HepG2 (cell line): ENCODE measurements around the gene RDH13. TPM values are rescaled to one million over a fixed set of nuclear protein-coding genes. Genes with fewer than 3 reads are reported as not detected.

Experiments
- FOXA1 ChIP-seq, 2 experiments: fragments of 450-650 bp in 1 of 2; sonication (generic) in 1 of 2; formaldehyde crosslinking in 1 of 2; IDR thresholded peaks; 2 replicates each; pipeline versions ENCODE4 v1.4.0 to v1.6.1; 2016 to 2020; ENCODE audit warnings: missing genetic modification reagents in 1 of 2
- HNRNPUL1 ChIP-seq: fragments of 200-400 bp; formaldehyde crosslinking; IDR thresholded peaks from 2 replicates; pipeline ENCODE4 v1.6.1; 2017; ENCODE audit warnings: low read depth, mild to moderate bottlenecking, low read length, moderate library complexity
- KDM5A ChIP-seq: fragments of 200-600 bp; sonication (generic); IDR thresholded peaks from 2 replicates; pipeline ENCODE4 v1.7.0; 2018; ENCODE audit warnings: antibody characterized with exemption, mild to moderate bottlenecking, low read length, borderline replicate concordance
- KLF9 ChIP-seq: IDR thresholded peaks from 2 replicates; pipeline ENCODE4 v1.6.1; 2016; ENCODE audit warnings: low read depth
- SMYD3 ChIP-seq: sonication (generic); formaldehyde crosslinking; IDR thresholded peaks from 2 replicates; pipeline ENCODE4 v1.8.1; 2023; ENCODE audit warnings: mild to moderate bottlenecking, missing genetic modification reagents
- SNAPC2 ChIP-seq: sonication (generic); formaldehyde crosslinking; IDR thresholded peaks from 2 replicates; pipeline ENCODE4 v1.8.1; 2022; ENCODE audit warnings: mild to moderate bottlenecking, missing genetic modification reagents
- ZNF225 ChIP-seq: sonication (generic); formaldehyde crosslinking; IDR thresholded peaks from 2 replicates; pipeline ENCODE4 v1.4.0; 2020; ENCODE audit warnings: mild to moderate bottlenecking, missing genetic modification reagents
- ZNF446 ChIP-seq: sonication (generic); formaldehyde crosslinking; IDR thresholded peaks from 2 replicates; pipeline ENCODE4 v1.5.0; 2020; ENCODE audit warnings: mild to moderate bottlenecking, missing genetic modification reagents
- ZNF703 ChIP-seq: sonication (generic); formaldehyde crosslinking; IDR thresholded peaks from 2 replicates; pipeline ENCODE4 v1.5.1; 2020; ENCODE audit warnings: missing genetic modification reagents, mild to moderate bottlenecking, moderate library complexity, borderline replicate concordance
- ZNF713 ChIP-seq: sonication (generic); formaldehyde crosslinking; IDR thresholded peaks from 2 replicates; pipeline ENCODE4 v1.4.0; 2020; ENCODE audit warnings: mild to moderate bottlenecking, missing genetic modification reagents
- ZNF749 ChIP-seq: sonication (generic); formaldehyde crosslinking; IDR thresholded peaks from 2 replicates; pipeline ENCODE4 v1.8.0; 2022; ENCODE audit warnings: mild to moderate bottlenecking, missing genetic modification reagents, moderate library complexity, borderline replicate concordance
- ZNF768 ChIP-seq: sonication (generic); formaldehyde crosslinking; IDR thresholded peaks from 2 replicates; pipeline ENCODE4 v1.4.0; 2020; ENCODE audit warnings: missing genetic modification reagents
- polyA plus RNA-seq, 8 experiments: library from polyadenylated mRNA; depleted of rRNA in 3 of 8; stranded (reverse) in 7 of 8; unstranded in 1 of 8; fragments of >200 nt; fragmentation: Illumina TruSeq in 4 of 8; extraction: Trizol in 4 of 8; gene quantifications; 2 replicates each; pipeline versions ENCODE4 v1.2.1 to v1.2.3, GENCODE V29; 2011 to 2016; ENCODE audit warnings: low read depth in 4 of 8, missing spikeins in 1 of 8, mixed read lengths in 1 of 8; ENCODE audit not compliant: insufficient read depth in 1 of 8
- total RNA-seq, 5 experiments: library from RNA; depleted of rRNA; stranded (reverse); fragments of >200 nt; fragmentation: Illumina TruSeq; extraction: Trizol; gene quantifications; 2 replicates each; pipeline ENCODE4 v1.2.3, GENCODE V29; 2016; ENCODE audit warnings: low read depth in 1 of 5
- TF ChIP-seq, protein P1 (sequence below): sonication (generic); formaldehyde crosslinking; IDR thresholded peaks from 2 replicates; pipeline ENCODE4 v1.4.0; 2020; ENCODE audit warnings: mild to moderate bottlenecking, missing genetic modification reagents
- TF ChIP-seq, protein P2 (sequence below): IDR thresholded peaks from 2 replicates; pipeline ENCODE4 v1.6.1; 2016; ENCODE audit warnings: mild to moderate bottlenecking, missing biosample characterization, missing genetic modification reagents
- TF ChIP-seq, protein P3 (sequence below): IDR thresholded peaks from 2 replicates; pipeline ENCODE4 v1.6.1; 2016; ENCODE audit warnings: missing genetic modification reagents, missing compliant biosample characterization
- TF ChIP-seq, protein P4 (sequence below): sonication (generic); formaldehyde crosslinking; conservative IDR thresholded peaks from 2 replicates; pipeline ENCODE4 v1.8.0; 2022; ENCODE audit warnings: missing genetic modification reagents

RDH13 gene
- total and polyA plus RNA-seq, 2 of the 13 experiments (the other 11 are each of a cell fraction or from before 2014, with no cell fraction given) = 13.4 to 21.5 TPM

DNA sequence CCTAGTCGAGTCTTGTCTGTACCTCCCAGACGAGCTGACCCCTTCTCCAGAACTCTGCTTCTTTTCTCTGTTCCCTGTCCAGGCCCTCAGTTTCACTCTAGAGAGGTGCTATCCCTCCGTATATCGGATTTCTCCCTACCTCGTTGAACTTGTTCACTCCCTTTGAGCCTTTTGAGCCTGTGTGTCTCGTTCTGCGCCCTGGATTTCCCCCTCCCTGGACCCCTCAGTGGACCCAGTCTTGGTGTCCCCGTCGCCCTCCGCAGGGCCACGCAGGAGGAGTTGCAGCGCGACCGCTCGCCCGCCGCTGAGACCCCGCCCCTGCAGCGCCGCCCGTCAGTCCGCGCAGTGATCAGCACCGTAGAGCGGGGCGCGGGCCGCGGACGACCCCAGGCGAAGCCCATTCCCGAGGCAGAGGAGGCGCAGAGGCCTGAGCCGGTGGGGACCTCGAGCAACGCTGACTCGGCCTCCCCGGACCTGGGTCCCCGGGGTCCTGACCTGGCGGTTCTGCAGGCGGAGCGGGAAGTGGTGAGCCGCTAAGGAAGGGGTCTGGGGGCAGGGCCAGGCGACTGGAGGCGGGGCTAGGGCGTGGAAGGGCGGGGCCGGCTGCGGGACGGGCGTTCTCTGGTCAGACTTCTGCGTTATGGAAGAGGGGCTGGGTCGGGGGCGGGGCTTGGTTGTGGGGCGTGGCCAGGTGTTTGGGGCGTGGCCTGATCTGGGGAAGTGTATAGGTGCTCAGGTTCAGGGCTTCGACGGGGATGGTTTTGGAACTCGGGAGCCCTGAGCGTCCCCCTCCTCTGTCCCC, 18.2 kb upstream of the RDH13 start (continued):
- TF ChIP-seq ZNF446 (no peak), SMYD3 (CRISPR knock-in tag) (no peak), FOXA1 (IDR thresholded peaks at IDR 0.05) (no peak), FOXA1 (CRISPR knock-in tag; IDR thresholded peaks at IDR 0.05) (no peak), HNRNPUL1 (no peak), ZNF713 (CRISPR knock-in tag) (no peak), SNAPC2 (no peak), ZNF225 (CRISPR knock-in tag) (no peak), KDM5A (no peak), ZNF768 (no peak), KLF9 (CRISPR knock-in tag) (no peak), ZNF749 (no peak), ZNF703 (no peak)
- TF ChIP-seq, protein P1, sequence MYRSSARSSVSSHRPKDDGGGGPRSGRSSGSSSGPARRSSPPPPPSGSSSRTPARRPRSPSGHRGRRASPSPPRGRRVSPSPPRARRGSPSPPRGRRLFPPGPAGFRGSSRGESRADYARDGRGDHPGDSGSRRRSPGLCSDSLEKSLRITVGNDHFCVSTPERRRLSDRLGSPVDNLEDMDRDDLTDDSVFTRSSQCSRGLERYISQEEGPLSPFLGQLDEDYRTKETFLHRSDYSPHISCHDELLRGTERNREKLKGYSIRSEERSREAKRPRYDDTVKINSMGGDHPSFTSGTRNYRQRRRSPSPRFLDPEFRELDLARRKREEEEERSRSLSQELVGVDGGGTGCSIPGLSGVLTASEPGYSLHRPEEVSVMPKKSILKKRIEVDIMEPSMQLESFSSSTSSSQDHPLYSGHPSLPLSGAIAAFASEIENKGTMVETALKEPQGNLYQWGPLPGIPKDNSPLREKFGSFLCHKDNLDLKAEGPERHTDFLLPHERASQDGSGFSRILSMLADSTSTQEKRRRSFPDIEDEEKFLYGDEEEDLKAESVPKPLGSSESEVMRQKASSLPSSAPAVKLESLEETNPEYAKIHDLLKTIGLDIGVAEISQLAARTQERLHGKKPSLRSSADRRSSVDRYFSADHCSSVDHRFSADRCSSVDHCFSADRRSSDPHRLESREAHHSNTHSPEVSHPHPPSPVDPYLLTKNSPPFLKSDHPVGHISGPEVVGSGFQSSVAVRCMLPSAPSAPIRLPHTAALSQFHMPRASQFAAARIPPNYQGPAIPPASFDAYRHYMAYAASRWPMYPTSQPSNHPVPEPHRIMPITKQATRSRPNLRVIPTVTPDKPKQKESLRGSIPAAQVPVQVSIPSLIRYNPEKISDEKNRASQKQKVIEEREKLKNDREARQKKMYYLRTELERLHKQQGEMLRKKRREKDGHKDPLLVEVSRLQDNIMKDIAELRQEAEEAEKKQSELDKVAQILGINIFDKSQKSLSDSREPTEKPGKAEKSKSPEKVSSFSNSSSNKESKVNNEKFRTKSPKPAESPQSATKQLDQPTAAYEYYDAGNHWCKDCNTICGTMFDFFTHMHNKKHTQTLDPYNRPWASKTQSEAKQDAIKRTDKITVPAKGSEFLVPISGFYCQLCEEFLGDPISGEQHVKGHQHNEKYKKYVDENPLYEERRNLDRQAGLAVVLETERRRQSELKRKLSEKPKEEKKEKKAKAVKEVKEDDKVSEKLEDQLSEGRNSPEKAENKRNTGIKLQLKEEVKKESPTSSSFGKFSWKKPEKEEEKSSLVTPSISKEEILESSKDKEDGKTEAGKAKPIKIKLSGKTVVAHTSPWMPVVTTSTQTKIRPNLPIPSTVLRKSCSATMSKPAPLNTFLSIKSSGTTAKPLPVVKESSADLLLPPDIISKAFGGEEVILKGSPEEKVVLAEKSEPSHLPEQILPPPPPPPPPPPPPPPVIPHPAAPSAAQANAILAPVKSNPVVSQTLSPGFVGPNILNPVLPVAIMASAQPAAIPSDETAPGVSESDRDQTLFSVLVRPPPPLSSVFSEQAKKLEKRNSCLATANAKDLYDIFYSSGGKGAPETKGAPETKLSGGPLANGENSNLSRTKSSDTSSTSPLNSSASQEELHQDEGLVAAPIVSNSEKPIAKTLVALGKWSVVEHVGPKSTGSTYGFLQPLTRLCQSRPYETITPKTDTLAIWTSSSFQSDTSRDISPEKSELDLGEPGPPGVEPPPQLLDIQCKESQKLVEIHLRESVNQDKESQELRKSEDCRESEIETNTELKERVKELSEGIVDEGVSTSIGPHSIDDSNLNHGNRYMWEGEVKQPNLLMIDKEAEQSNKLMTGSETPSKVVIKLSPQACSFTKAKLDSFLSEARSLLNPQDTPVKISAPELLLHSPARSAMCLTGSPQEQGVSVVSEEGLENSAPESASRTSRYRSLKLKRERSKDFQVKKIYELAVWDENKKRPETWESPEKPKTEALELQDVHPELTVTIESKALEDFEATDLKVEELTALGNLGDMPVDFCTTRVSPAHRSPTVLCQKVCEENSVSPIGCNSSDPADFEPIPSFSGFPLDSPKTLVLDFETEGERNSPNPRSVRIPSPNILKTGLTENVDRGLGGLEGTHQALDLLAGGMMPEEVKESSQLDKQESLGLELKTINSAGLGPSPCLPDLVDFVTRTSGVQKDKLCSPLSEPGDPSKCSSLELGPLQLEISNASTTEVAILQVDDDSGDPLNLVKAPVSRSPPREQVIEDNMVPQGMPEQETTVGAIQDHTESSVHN = no peak
- TF ChIP-seq, protein P2, sequence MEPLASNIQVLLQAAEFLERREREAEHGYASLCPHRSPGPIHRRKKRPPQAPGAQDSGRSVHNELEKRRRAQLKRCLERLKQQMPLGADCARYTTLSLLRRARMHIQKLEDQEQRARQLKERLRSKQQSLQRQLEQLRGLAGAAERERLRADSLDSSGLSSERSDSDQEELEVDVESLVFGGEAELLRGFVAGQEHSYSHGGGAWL (CRISPR knock-in tag) = no peak
- TF ChIP-seq, protein P3, sequence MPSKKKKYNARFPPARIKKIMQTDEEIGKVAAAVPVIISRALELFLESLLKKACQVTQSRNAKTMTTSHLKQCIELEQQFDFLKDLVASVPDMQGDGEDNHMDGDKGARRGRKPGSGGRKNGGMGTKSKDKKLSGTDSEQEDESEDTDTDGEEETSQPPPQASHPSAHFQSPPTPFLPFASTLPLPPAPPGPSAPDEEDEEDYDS (CRISPR knock-in tag) = no peak
- TF ChIP-seq, protein P4, sequence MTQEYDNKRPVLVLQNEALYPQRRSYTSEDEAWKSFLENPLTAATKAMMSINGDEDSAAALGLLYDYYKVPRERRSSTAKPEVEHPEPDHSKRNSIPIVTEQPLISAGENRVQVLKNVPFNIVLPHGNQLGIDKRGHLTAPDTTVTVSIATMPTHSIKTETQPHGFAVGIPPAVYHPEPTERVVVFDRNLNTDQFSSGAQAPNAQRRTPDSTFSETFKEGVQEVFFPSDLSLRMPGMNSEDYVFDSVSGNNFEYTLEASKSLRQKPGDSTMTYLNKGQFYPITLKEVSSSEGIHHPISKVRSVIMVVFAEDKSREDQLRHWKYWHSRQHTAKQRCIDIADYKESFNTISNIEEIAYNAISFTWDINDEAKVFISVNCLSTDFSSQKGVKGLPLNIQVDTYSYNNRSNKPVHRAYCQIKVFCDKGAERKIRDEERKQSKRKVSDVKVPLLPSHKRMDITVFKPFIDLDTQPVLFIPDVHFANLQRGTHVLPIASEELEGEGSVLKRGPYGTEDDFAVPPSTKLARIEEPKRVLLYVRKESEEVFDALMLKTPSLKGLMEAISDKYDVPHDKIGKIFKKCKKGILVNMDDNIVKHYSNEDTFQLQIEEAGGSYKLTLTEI = no peak
